Esophagus squamous epithelium (tissue), 5 donors: ENCODE data around the gene ZNF43. TPM values are rescaled to one million over a fixed set of nuclear protein-coding genes. Genes with fewer than 3 reads are reported as not detected.
"Not testable (repeated sequence)": the region's sequence is repeated elsewhere in the genome, so short reads cannot be mapped to it uniquely, and the experiment has no call there.

Experiments
- DNase-seq: peaks from one replicate; lab custom pipeline; 2025; lab: John Stamatoyannopoulos, UW
- H3K27ac ChIP-seq, 4 donors: fragments of 200-600 bp; sonication (generic); one replicate each; pipeline ENCODE4 v1.5.1; 2016 to 2019; ENCODE audit warnings: mild to moderate bottlenecking in 1 of 4
- H3K27me3 ChIP-seq, 4 donors: fragments of 200-600 bp; sonication (generic); 1 replicate in 3 of 4; 2 replicates in 1 of 4; pipeline versions ENCODE4 v1.5.1 to v1.6.0; 2017 to 2021; ENCODE audit warnings: antibody characterized with exemption in 1 of 4
- H3K36me3 ChIP-seq, 3 donors: fragments of 200-600 bp; sonication (generic); one replicate each; pipeline ENCODE4 v1.5.1; 2016 to 2019
- H3K4me1 ChIP-seq, 3 donors: fragments of 200-600 bp; sonication (generic); one replicate each; pipeline ENCODE4 v1.5.1; 2017 to 2019
- H3K4me3 ChIP-seq, 4 donors: fragments of 200-600 bp; sonication (generic); 1 replicate in 3 of 4; 2 replicates in 1 of 4; pipeline ENCODE4 v1.5.1; 2016 to 2019; ENCODE audit warnings: mild to moderate bottlenecking in 2 of 4, moderate library complexity in 1 of 4
- H3K9me3 ChIP-seq, 3 donors: fragments of 200-600 bp; sonication (generic); one replicate each; pipeline ENCODE4 v1.5.1; 2016 to 2019
- CTCF ChIP-seq, 6 experiments: fragments of 450-650 bp in 4 of 6; fragments of 200-600 bp in 2 of 6; sonication (generic) in 2 of 6; IDR thresholded peaks; one replicate each; pipeline ENCODE4 v1.5.1; 2016 to 2019; ENCODE audit warnings: antibody characterized with exemption in 6 of 6, mild to moderate bottlenecking in 4 of 6, moderate library complexity in 4 of 6
- POLR2A ChIP-seq, 4 donors: fragments of 450-650 bp; IDR thresholded peaks; one replicate each; pipeline ENCODE4 v1.6.1; 2017; ENCODE audit warnings: antibody characterized with exemption in 4 of 4, mild to moderate bottlenecking in 4 of 4, moderate library complexity in 3 of 4
- WGBS, 2 donors: methylation state at CpG; one replicate each; pipeline ENCODE4 v1.1.5; 2018; 5-methylcytosine and 5-hydroxymethylcytosine counted together
- intact Hi-C: fragments of 100-400 bp; cut with DNase I; formaldehyde crosslinking; loops from one replicate; pipeline ENCODE4 v1.15.0; 2022
- total RNA-seq, 4 donors: library from RNA; depleted of rRNA; stranded (reverse); fragments of >200 nt; gene quantifications; one replicate each; pipeline ENCODE4 v1.1.0, GENCODE V29; 2016
- donor health status: DM: yes; HTN: yes; CAD: no.

Gene ZNF43
- total RNA-seq, 4 donors from 2014 or later, result 2.7 to 9.9 (median 4.0) TPM

GRCh38 chr19:21758296-21758695 lies 77.7 kb downstream of the ZNF43 start:
- Histone ChIP-seq H3K27me3 (no peaks in the 10 kb centered on the region), H3K9me3 (peaks cover 0 to 21% (median 0%) of the 10 kb centered on the region in 3 donors), H3K27ac (no peak overlapping the region), H3K4me1 (no peaks in the 10 kb centered on the region), H3K36me3 (peaks cover 4 to 85% (median 8%) of the 10 kb centered on the region in 3 donors), H3K4me3 (no peak overlapping the region)
- no peak for DNase-seq
- intact Hi-C loops, result no loop called here
- TF ChIP-seq CTCF (IDR thresholded peaks at IDR 0.05) (no peak), POLR2A (IDR thresholded peaks at IDR 0.05) (no peak)
- 88 to 95% methylated on average over 3 of the region's 3 CpGs for WGBS, 2 donors

DNA sequence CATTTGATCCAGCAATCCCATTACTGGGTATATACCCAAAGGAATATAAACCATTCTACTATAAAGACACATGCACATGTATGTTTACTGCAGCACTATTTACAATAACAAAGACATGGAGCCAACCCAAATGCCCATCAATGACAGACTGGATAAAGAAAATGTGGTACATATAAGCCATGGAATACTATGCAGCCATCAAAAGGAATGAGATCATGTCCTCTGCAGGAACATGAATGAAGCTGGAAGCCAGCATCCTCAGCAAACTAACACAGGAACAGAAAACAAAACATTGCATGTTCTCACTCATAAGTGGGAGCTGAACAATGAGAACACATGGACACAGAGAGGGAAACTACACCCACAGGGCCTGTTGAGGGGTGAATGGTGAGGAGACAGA lies 80.4 kb downstream of the ZNF43 start:
- intact Hi-C loops, DNase-seq: not testable (repeated sequence)
- peaks cover 13 to 86% (median 17%) of the 10 kb centered on the region in 3 donors for H3K36me3 ChIP-seq

More for the DNA sequence above, 80.4 kb downstream of the ZNF43 start:
- H3K27ac ChIP-seq, H3K4me1 ChIP-seq, H3K4me3 ChIP-seq, H3K27me3 ChIP-seq: not testable (repeated sequence)
- H3K9me3 ChIP-seq, result peaks cover 0 to 41% (median 0%) of the 10 kb centered on the region in 3 donors

Other genes starting within 250 kb of the ZNF43 start
- 1 to 10 TPM in 3 of 4 donors, under 1 TPM in 1; 0.95 to 3.0 (median 2.0) TPM for gene ZNF100, start 68.6 kb downstream of the ZNF43 start, total RNA-seq
- gene ZNF208, start 174.8 kb upstream of the ZNF43 start, total RNA-seq, result 1 to 10 TPM in 2 of 4 donors, under 1 TPM in 2; 0.13 to 3.4 (median 1.6) TPM
- 1 to 10 TPM in 3 of 4 donors, under 1 TPM in 1; 0.62 to 2.1 (median 1.5) TPM for gene ZNF257, start 216.3 kb upstream of the ZNF43 start, total RNA-seq